Measurements from ENCODE around the gene TFPI.

The TFPI gene

DNA sequence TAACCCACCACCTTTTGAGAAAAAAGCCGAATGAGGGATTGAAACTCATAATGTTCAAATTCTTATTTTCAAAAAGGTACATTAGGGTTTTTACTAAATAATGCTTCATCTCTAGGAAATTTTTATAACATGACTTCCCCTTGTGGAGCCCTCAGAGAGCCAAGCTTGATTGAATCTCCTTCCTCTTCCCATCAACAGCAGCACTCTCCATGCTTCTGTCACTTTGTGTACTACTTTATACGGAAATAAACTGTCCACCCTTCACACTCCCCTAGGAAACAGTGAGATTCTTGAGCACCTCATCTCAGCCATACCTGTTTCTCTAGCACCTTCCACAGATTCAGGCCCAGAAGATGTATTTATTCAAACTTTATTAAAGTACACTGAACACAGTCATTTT lies 51.8 kb downstream of the TFPI start:
- DNase-seq, result no peak

DNA sequence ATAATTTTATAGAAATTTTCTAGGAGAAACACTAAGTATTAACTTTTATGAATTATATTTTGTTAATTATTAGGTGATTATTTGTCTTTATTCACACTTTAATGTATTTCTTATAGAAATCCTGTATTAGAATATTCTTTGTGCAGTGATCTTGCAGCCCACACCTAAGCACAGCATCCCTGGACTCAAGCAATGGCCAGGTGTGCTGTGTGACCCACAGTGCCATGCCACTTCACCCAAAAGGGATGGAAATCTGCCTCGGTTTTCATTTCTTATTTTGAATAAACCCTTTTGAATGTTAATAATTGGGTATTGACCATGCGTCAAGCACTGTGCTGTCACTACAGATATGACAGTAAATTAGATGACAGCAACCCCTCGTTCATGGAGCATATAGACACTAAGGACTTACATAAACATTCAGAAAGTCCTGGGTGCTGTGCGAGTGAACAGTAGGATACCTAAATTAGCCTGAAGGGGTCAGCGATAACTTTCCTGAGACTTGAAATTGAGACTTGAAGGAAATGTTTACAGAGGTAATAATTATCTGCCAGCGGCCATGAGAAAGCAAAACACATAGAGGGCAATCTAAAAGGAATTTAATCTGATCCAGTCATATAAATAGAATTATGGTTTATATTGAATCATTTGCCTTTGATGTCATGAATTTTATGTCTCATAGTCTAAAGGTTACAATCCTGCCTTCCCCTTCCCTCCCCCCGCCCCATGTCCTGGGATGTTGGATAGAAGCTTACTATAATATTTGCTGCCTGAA lies 53.5 kb downstream of the TFPI start:
- DNase-seq, result no peak

DNA sequence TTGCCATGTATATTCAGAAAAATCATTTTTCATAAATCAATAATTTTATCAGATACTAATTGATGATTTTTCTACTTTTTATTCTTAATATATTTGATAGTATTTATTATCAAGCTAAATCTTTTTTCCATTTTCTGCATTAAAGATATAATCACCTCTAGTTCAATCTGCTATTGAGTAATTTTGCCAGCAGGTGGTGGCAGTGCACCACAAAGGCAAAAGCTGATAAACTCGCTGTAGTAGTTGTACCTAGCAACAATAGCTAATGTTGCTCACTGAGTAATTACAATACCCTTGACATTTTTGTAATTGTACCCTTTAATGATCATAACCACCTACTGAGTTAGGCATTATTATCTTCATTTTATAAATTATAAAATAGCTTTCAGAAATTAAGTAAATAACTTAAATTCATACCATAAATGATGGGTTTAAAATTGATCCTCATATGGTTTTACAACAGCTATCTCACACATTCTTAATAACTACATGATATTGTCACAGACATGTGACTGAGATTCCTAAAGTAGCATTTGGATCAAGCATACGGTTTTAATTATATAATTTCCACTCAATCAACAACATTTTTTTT lies 54.2 kb downstream of the TFPI start:
- peak; percentile 50 for DNase-seq

DNA sequence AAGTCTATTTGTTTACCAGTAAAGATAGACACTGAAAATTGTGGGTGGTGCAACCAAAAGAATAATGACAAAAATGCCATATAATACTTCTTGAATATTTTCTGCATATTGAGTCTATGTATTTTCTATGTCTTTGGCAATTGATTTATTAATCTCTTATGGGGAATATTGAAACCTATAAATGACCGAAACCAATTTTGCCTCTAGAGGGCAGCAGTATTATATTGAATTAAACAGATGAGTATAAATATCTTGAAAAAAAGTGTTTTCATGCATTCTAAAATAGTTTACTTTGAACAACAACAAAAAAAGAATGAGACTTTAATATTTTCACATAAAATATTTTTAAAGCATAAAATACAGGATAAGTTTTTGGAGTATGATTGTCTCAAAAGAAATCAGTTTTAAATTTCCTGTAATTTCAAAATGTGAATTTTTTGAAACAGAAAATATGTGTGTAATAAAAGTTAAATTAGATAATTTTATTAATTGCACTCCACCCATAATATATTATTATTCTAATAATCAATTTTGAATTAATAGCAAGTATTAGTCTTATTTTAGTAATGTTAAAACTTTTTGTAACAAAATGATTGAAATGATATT lies 56.3 kb downstream of the TFPI start:
- DNase-seq, result no peak

DNA sequence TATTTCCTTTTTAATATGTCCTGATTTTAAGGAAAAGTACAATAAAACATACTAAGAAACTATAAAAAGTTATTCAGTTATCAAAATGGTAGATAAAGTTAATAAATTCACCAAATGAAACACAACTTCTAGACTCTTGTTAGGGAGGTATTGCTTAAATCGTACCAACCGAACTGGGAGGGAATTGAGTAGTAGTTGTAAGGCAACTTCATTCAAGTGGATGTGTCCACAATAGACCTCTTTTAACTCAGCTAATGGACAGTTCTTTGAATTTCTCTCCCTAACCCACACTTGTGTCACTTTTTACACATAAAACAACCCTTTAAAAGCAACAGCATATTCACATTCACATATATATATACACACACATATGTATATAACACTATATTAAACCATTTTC lies 57.1 kb downstream of the TFPI start:
- no peak for DNase-seq

DNA sequence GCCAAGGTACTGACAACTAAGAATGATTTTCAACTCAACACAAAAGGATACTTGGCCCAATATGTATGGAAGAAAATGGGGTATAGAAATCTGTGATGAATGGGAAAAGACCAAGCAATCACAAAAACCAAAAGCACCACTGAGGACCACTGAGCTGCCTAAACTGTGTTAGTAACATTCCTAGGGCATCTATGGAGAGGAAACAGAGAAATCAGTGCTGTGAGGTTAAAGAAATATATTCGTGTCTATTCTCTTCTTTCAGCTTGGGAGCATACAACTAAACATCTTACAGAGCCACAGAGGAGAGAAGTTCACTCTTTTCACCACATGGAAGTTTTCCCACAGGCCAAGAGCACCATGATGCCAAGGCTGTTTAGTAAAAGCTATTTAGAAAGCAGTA lies 58.9 kb downstream of the TFPI start:
- no peak for DNase-seq

DNA sequence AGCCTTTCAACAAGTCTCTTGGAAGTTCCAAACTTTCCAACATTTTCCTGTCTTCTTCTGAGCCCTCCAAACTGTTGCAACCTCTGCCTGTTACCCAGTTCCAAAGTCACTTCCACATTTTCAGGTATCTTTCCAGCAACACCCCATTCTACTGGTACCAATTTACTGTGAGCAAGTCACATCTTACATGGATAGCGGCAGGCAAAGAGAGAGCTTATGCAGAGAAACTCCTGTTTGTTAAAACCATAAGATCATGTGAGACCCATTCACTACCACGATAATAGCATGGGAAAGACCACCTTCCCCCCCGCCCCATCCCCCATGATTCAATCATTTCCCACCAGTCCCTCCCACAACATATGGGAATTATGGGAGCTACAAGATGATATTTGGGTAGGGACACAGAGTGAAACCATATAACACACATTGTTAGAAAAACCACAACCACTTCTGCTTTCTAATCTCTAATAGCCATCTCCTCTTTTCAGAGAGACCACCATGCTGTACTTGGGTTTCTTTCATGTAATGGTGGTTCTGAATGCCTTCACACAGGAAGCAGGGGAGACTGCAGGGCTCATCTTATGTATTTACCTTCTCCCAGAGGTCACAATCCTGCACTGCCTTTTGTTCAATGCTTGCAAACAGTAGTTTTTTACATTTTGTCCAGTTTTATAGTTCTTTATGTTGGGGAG lies 60.2 kb downstream of the TFPI start:
- no peak for DNase-seq

DNA sequence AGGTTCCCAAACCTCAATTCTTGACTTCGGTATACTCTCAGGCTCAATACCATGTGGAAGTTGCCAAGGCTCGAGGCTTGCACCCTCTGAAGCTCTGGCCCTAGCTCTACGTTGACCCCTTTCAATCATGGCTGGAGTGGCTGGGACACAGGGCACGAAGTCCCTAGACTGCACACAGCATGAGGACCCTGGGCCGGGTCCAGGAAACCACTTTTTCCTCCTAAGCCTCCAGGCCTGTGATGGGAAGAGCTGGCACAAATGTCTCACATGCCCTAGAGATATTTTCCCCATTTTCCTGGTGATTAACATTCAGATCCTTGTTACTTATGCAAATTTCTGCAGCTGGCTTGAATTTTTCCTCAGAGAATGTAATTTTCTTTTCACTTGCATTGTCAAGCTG lies 61.1 kb downstream of the TFPI start:
- no peak for DNase-seq

DNA sequence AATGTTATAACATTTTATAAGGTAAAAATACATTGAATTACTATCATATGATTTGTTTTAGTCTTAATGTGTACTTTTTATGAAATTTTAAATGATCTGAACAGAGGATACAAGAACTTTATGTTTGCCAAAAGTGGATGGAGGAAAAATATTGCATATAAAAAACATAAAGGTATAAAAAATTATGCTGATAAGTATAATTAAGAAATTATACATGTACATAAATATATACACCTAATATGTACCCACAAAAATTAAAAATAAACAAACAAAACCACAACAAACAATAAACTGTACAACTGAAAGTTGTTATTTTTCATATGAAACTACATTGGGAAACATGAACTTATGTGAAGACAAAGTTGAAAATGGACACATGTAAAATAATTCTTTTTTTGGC lies 68.0 kb downstream of the TFPI start:
- no peak for DNase-seq

DNA sequence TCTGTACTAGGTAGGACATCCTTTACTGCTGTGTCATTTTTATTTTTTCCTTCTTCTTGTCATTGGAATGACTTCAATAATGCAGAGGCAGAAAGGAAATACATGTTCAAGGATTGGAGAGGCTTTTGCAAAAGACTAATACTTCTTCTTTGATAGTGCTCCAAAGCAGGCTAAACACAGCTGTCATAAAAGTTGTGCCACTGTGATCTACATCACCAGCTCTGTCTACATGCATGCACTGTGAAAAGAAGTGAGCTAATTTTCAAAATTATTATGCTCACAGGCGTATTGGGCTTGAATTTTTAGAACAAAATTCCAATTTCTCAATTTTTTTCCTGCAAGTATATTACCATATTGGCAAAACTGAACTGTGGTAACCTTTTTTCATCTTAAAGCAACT lies 68.7 kb downstream of the TFPI start:
- DNase-seq, result no peak

DNA sequence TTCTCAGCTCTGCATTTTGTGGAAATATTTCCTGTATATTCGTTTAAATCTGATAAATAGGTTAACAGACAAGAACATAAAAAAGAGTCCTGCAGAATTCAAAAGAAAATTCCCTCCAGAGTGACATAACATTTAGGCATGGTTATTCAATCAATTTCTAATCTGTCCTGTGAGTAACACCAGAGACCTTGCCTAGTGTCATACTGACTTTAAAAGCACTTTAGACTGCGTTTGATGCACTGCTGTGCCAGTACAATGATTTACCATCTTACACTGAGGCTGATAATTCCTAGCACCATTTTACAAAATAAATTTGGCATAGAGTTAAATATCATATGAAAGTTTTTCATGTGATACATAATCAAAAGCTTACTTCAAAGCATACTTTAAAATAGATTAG lies 70.7 kb downstream of the TFPI start:
- DNase-seq, result no peak

DNA sequence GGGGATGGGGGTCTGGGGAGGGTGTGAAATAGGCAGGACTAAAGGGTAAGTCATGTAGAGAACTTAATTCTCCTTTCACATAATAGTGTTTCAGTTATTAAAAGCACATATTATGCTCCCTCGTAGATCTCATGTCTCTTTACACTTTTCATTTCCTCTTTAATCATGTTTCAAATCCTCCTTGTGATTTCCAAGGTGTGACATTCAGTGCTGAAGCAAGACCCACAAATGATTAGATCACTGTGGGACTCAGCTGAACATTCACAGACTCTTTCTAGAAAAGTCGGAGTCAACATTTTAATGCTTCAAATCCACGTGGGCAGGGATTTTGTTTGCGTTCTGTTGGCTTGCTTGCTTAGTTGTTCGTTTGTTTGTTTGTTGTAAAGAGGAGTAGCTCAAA lies 71.4 kb downstream of the TFPI start:
- no peak for DNase-seq

DNA sequence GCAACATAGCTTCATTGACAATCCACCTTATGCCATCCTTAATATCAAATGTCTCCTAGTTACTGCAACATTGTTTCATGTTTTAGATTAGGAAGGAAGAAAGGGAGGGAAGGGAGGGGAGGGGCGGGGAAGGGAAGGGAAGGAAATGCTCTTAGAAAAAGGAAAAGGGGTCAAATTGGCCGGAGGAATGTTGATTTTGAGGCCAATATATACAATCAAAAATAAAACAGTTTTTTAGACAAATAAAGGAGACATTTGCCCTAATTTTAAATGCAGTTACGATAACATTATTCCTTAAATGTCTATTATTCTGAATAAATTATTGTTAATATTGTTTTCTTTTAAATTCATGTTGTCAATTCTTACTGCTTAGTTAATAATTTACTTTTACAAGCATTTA lies 72.7 kb downstream of the TFPI start:
- DNase-seq, result no peak

DNA sequence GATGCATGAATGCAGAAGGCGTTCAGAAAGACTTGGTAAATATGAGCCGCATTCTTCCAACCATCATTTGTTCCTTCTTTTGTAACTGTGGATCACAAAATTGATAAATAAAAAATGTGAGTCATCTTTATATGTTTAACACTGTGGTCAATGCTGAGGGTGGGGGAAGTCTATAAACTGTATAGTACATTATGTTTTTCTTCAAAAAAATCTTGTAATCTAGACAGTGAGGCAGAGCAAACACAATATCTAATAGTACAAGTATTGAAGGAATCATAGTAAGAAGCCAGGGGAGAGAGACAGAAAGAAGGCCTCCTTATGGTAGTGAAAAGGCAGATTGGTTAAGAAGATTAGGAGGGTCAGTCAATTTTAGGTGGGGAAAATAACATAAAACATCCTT lies 75.5 kb downstream of the TFPI start:
- no peak for DNase-seq

DNA sequence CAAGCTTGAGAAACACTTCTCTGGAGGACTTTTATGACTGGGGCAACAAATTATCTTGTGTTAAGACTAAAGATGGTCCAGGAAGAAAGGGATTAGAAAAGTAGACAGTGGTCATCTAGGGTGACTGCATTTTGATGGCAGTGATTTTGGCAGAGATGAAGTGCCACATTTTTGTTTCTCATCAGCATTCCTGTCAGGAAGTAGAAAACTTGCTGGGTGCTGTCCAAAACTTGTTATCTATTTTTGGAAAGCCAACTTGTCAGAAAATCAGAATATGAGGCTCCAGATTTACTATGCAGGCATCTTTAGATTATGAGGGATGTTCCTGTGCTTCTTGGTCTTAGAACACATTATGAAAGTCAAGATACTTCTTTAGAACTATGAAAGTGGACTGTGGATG lies 77.2 kb downstream of the TFPI start:
- no peak for DNase-seq

DNA sequence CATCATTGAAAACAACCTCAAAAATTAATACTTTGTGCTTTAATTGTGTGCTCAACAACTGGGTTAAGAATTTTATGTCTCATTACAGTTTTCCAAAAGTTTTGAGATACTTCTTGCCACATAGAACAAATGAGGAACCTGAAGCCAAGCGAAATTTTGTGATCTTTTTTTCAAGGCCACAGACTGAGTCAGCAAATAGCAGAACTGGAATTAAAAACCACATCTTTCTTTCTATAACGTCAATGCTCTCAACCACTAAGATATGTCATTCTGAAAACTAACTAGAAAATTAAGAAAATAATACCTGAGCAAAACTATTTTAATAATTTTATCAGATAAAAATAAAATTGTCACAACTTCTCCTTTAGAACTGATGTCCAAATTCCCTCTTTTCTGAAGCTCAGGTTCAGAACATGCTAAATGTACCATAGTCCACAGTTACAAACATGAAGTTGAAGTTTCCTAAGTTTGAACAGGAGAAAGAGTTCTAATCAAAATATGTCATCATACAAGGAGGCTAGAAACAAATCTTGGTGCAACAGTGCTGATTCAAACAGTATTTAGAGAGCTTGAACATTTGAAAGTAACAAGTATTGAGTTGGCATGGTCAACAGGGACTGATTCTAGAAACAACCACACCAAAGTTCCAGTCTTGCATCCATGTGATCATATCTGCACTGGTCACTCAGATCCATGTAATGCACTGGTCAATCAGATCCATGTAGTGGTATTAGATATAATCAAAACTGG lies 78.6 kb downstream of the TFPI start:
- no peak for DNase-seq

DNA sequence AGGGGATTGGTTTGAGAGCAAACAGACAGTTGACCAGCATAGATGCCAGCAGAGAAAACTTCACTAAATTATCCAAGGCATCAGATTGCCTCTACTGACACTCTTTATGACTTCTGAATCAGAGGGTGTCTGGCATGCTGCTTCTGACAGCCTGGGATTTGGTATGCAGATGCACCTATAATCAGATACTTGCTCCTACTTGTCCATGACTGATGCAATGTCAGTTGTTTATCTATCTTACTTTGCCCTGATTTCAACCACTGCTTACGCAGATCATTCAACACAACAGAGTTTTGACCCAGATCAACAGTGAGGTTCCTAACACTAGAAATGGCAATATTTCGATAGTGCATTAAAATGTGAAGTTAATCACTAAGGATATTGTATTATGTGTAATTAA lies 83.5 kb downstream of the TFPI start:
- DNase-seq, result no peak

DNA sequence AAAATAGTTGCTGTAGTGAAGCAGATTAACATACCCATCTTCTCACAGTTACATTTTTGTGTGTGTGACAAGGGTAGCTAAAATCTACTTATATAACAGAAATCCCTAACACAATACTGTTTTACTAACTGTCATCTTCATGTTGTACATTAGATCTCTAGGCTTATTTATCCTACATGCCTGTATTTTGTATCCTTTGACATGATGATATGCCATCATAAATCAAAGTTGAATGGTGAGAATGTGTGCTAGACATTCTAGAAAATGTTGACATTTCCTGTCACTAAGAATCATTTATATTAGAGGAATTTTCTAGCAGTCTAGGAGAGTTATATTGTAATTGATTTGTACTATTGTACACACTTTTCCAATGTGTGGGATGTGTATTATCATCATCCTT lies 84.7 kb downstream of the TFPI start:
- no peak for DNase-seq

DNA sequence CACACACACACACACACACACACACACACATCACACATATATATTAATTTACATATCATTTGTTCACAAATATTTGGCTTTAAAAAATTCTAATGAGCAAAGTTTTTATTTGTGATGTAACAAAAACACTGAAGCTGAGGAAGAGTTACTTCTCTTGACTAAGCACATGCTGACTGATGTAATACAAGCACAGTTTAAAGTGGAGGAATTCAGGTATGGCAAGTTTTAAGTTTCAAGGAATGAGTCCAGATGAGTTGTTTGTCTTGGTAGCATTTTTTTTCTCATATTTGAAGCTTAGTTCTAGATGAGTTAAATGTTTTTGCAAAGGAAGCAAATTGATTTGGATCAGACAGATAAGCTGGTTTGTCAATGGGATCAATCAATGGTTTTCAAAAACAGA lies 86.0 kb downstream of the TFPI start:
- DNase-seq, result no peak

DNA sequence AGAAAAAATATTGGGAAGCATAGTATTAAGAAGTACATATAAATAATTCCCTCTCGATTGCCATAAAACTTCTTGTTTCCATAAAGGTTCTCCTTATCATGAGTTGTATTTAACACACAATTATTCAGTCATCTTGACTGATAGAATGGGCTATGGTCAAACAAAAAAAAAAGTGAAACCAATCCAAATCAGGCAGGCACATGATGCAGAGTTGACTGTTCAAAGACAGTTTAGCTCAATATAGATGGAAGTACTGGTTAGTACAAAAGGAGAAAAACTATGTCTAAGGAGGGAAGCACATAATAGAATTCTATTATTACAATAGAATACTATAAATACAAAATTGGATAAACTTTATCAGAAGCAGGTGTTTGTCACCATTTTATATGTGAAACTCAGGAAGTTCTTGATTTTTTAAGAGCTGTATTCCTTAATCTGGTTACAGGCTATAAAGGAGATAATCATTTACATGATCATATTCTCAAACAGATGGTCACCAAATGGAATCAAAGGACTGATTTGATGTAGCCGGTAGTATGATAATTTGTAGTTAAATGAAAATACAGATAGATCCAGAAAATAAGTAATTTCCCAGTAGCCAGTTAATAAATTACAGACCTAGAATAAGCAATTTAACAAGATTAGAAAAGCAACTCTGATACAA lies 88.0 kb downstream of the TFPI start:
- DNase-seq, result no peak

DNA sequence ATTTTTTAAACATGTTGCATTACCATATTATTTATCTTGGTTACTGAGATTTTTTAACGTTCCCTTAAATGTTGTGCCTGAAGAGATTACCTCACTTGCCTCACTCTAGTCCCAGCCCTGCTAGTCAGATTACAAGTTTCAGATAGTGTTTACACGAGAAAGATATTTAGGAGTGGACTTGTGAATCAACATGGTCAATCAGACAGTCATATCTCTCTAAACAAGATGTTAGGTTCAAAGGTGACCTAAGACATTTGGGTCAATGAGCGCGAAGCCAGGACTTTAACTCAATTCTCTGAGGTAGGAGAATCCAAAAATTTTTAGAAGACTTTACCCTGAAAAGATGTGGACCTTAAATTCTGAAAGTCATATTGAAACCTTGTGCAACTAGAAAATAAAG lies 91.4 kb downstream of the TFPI start:
- no peak for DNase-seq
